Duodenal mucosa (tissue), 2 donors: Measurements from ENCODE around the gene SLC39A2.
"Not testable (repeated sequence)": the region's sequence is repeated elsewhere in the genome, so short reads cannot be mapped to it uniquely, and the experiment has no call there.

Source experiments
- H3K27ac ChIP-seq: one replicate; pipeline ENCODE4 v1.7.0; 2013; ENCODE audit warnings: low read depth, low read length
- H3K27me3 ChIP-seq, 2 donors: one replicate each; pipeline ENCODE4 v1.7.0; 2013; ENCODE audit warnings: low read length in 2 of 2, control low read depth in 1 of 2; ENCODE audit not compliant: insufficient read depth in 2 of 2, control insufficient read depth in 1 of 2
- H3K36me3 ChIP-seq, 2 donors: one replicate each; pipeline ENCODE4 v1.7.0; 2013; ENCODE audit warnings: low read length in 2 of 2, control low read depth in 1 of 2; ENCODE audit not compliant: insufficient read depth in 2 of 2, control insufficient read depth in 1 of 2
- H3K4me1 ChIP-seq, 2 donors: one replicate each; pipeline ENCODE4 v1.7.0; 2013; ENCODE audit warnings: low read length in 2 of 2, control low read depth in 1 of 2; ENCODE audit not compliant: insufficient read depth in 2 of 2, control insufficient read depth in 1 of 2
- H3K4me3 ChIP-seq, 2 donors: one replicate each; pipeline ENCODE4 v1.7.0; 2013; ENCODE audit warnings: low read length in 2 of 2, low read depth in 1 of 2
- H3K9ac ChIP-seq, 2 donors: one replicate each; pipeline ENCODE4 v1.7.0; 2013; ENCODE audit warnings: low read length in 2 of 2, low read depth in 1 of 2
- H3K9me3 ChIP-seq, 2 donors: one replicate each; pipeline ENCODE4 v1.7.0; 2013; ENCODE audit warnings: low read length in 2 of 2, control low read depth in 1 of 2; ENCODE audit not compliant: control insufficient read depth in 1 of 2

SLC39A2 gene

GRCh38 chr14:20973501-20973900, 25.6 kb upstream of the SLC39A2 start:
- H3K36me3 ChIP-seq: no peaks in the 10 kb centered on the region
- no peak overlapping the region for H3K4me3 ChIP-seq
- H3K27ac ChIP-seq: no peak overlapping the region
- no peaks in the 10 kb centered on the region for H3K27me3 ChIP-seq
- peaks cover 8 to 10% of the 10 kb centered on the region in 2 donors for H3K4me1 ChIP-seq
- H3K9ac ChIP-seq: no peak overlapping the region
- no peaks in the 10 kb centered on the region for H3K9me3 ChIP-seq

- Histone ChIP-seq H3K27ac (no peak overlapping the region), H3K4me1 (peaks cover 5% of the 10 kb centered on the region in 2 donors), H3K9me3 (no peaks in the 10 kb centered on the region), H3K36me3 (no peaks in the 10 kb centered on the region), H3K9ac (no peak overlapping the region), H3K4me3 (no peak overlapping the region), H3K27me3 (no peaks in the 10 kb centered on the region)
Observed at GRCh38 chr14:20976291-20976690, 22.8 kb upstream of the SLC39A2 start.

- H3K27me3 ChIP-seq: no peaks in the 10 kb centered on the region
- no peak overlapping the region for H3K9ac ChIP-seq
- H3K9me3 ChIP-seq: no peaks in the 10 kb centered on the region
- H3K27ac ChIP-seq: no peak overlapping the region
- no peaks in the 10 kb centered on the region for H3K36me3 ChIP-seq
- H3K4me3 ChIP-seq: no peak overlapping the region
- peaks cover 0 to 12% of the 10 kb centered on the region in 2 donors for H3K4me1 ChIP-seq
Observed at GRCh38 chr14:20978687-20979086, 20.4 kb upstream of the SLC39A2 start.

- H3K4me3 ChIP-seq: no peak overlapping the region
- no peaks in the 10 kb centered on the region for H3K27me3 ChIP-seq
- no peaks in the 10 kb centered on the region for H3K9me3 ChIP-seq
- no peak overlapping the region for H3K27ac ChIP-seq
- H3K36me3 ChIP-seq: no peaks in the 10 kb centered on the region
- peaks cover 0 to 12% of the 10 kb centered on the region in 2 donors for H3K4me1 ChIP-seq
- H3K9ac ChIP-seq: no peak overlapping the region
Observed at GRCh38 chr14:20980906-20981305, 18.2 kb upstream of the SLC39A2 start.

- no peak overlapping the region for H3K27ac ChIP-seq
- no peaks in the 10 kb centered on the region for H3K27me3 ChIP-seq
- H3K36me3 ChIP-seq: no peaks in the 10 kb centered on the region
- H3K4me3 ChIP-seq: no peak overlapping the region
- H3K9ac ChIP-seq: no peak overlapping the region
- H3K4me1 ChIP-seq: peaks cover 0 to 17% of the 10 kb centered on the region in 2 donors
- no peaks in the 10 kb centered on the region for H3K9me3 ChIP-seq
Observed at GRCh38 chr14:20982646-20983369, 16.3 kb upstream of the SLC39A2 start.

- H3K27ac ChIP-seq, H3K36me3 ChIP-seq, H3K9ac ChIP-seq, H3K4me3 ChIP-seq, H3K9me3 ChIP-seq, H3K27me3 ChIP-seq: not testable (repeated sequence)
- peaks cover 16 to 30% of the 10 kb centered on the region in 2 donors for H3K4me1 ChIP-seq
Observed at GRCh38 chr14:20985650-20986049, 13.4 kb upstream of the SLC39A2 start.

GRCh38 chr14:20986811-20987210, 12.3 kb upstream of the SLC39A2 start:
- H3K4me3 ChIP-seq: no peak overlapping the region
- peaks cover 26 to 36% of the 10 kb centered on the region in 2 donors for H3K4me1 ChIP-seq
- H3K27me3 ChIP-seq: no peaks in the 10 kb centered on the region
- H3K36me3 ChIP-seq: no peaks in the 10 kb centered on the region
- H3K9ac ChIP-seq: no peak overlapping the region
- no peak overlapping the region for H3K27ac ChIP-seq
- no peaks in the 10 kb centered on the region for H3K9me3 ChIP-seq

GRCh38 chr14:20988717-20989470, 10.2 kb upstream of the SLC39A2 start:
- no peaks in the 10 kb centered on the region for H3K9me3 ChIP-seq
- peak overlapping the region; percentile 40 to 44 for H3K9ac ChIP-seq
- peaks cover 24 to 26% of the 10 kb centered on the region in 2 donors for H3K4me1 ChIP-seq
- H3K27me3 ChIP-seq: no peaks in the 10 kb centered on the region
- H3K36me3 ChIP-seq: peaks cover 7 to 15% of the 10 kb centered on the region in 2 donors
- H3K4me3 ChIP-seq: peak overlapping the region; percentile 50 to 100
- H3K27ac ChIP-seq: peak overlapping the region; percentile 69

GRCh38 chr14:20989471-20989786, 9.7 kb upstream of the SLC39A2 start:
- peak overlapping the region; percentile 50 to 100 for H3K4me3 ChIP-seq
- H3K9ac ChIP-seq: peak overlapping the region in 1 of 2 donors; percentile 44
- H3K36me3 ChIP-seq: peaks cover 7 to 21% of the 10 kb centered on the region in 2 donors
- H3K9me3 ChIP-seq: no peaks in the 10 kb centered on the region
- H3K4me1 ChIP-seq: peaks cover 24 to 26% of the 10 kb centered on the region in 2 donors
- peak overlapping the region; percentile 69 for H3K27ac ChIP-seq
- H3K27me3 ChIP-seq: no peaks in the 10 kb centered on the region

GRCh38 chr14:20989787-20990600, 9.1 kb upstream of the SLC39A2 start, which contains the start of gene METTL17:
Gene METTL17, plus strand, starts transcription at chr14:20989980. Its CDS starts 23 bp downstream, at chr14:20990003.
- Histone ChIP-seq H3K4me3 (peak within 1 kb of the TSS; percentile 99 to 100), H3K36me3 (peaks cover 7 to 26% of the 10 kb centered on the region in 2 donors), H3K4me1 (peaks cover 24 to 26% of the 10 kb centered on the region in 2 donors), H3K27me3 (no peaks in the 10 kb centered on the region), H3K9ac (peak within 1 kb of the TSS; percentile 75 to 90), H3K9me3 (no peaks in the 10 kb centered on the region), H3K27ac (peak within 1 kb of the TSS; percentile 69)
